NCI-H2081 (cell line): ENCODE measurements around the gene MRPL23.

ENCODE experiments used
- DNase-seq, 2 experiments: peaks; one replicate each; lab custom pipeline; 2025; lab: John Stamatoyannopoulos, UW

MRPL23 gene

DNA sequence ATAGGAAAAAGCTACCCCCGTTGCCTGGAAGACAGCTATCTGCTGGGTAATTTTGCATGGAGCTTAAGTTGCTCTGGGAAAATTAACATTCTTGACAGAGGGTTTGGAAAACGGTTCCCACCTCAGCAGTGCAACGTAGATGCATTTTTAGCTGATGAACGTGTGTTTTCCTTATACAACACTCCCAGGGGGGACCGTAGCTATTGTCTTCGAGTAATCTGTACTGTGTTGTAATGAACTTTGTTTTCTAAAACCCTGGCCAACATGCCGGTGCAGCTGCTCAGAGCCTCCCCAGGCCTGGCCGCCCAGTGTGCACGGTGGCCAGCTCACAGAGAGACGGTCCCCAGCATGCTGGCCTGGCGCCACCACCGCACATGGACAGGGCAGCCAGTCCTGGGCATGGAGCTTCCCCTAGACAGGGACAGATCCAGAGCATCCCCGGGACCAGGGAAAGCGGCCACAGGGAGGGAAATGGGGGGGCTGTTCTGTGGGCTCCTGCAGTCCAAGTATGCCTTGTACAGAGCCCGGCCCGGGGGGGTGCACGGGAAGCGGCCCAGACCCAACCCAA, 25.5 kb upstream of the MRPL23 start:
- DNase-seq = no peak

DNA sequence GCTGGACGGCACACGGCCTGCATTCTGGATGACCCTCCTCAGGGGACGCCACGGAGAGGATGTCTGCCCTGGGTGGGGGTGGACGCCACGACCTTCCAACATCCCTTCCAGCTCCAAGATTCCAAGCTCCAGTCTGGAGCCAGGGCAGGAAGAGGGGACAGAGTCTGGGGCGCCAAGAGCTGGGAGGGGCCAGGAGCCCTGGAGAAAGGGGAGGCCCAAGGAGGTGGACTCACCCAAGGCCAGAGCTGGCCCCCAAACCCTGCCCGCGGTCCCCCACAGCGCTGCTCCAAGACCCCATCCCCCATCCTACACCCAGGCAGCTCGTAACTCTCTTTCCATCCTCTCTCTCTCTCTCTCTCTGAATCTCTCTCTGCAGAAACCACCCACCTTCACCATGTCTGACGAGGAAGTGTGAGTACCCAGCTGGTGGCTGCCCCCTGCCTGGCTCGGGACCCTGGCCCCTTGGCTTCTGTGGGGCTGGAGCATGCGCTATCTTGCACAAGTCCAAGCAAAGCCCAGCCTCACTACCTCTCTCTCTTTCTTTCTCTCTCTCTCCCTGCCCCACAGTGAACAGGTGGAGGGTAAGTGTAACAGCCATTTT, 24.6 kb upstream of the MRPL23 start:
- no peak for DNase-seq

DNA sequence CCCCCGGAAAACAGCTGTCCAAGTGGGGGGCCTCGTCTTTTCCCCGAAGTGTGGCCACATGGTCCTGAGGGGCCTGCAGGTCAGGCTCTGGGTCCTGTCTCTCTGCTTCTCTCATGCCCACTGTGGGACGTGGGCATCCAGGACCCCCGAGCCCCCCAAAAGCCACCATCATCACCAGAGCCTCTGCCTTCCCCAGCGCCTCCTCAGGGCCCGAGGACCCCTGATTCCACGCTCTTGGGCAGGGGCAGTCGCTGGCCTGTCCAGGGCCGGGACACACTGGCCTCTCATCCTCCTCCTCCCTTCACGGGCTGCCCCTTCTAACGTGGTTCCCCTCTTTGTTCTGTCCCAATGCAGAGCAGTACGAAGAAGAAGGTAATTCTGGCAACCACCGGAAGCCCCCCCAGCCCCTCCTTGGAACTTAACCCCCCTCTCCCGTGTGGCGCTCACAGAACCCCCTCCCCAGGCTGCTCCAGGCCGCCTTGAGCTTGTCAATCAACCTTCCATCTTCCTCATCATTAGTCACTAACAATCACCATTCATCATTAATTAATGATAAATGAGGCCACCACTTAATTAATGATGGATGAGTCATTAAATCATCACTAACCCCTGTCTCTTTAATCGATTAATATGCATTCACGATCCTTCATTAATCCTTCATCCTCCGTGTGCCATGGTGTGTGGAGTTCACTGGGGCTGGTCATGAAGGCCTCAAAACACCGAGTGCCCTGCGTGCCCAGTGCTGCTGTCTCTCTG, 23.8 kb upstream of the MRPL23 start:
- DNase-seq = no peak

DNA sequence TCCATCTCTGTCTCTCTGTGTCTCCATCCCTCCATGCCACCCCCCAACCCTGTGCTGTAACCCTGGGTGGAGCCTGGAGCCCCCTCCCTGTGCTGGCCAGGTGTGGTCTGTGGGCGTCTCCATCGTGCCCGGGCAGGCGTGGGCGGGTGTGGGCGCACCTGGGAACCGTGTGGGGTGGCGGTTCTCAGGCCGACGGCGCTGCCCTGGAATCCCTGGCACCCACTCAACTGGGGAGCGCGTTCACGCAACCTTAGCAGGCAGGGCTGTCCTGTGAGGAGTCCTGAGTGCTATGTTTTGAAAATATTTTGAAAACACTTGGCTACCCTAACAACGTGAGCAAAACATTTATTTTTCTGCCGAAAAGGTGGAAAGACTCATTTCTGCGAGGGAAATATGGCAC, 23.0 kb upstream of the MRPL23 start:
- no peak for DNase-seq

DNA sequence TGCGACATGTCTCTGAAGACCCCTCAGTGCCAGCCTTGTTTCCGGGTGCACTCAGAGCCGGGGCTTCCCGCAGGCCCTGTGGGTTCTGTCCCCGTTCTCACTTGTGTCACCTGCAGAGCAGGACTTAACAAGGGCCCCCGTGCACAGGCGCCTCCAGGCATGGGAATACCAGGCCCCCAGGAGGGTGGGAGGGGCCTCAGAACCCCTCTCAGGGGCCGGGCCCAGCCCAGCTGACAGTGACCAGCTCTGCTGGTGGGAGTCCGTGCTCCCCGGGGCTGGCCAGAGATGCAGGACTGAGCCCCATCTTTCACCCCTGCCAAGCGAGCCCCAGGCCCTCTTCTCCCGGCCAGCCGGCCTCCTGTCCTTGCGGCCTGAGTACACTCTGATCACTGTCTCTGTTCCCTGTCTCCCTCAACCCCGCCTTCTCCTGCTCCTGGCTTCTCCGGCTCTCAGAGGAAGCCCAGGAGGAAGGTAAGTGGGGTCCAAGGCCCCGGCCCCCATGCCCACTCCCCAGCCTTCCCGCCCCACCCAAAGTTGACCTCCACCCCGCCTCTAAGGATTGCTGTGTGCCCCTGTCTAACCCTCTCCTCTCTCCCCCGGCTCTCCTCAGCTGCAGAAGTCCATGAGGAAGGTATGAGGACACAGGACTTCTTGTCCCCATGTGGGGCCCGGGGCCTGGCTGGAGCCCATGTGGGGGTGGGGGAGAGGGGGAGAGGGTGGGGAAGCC, 22.3 kb upstream of the MRPL23 start:
- DNase-seq = no peak

DNA sequence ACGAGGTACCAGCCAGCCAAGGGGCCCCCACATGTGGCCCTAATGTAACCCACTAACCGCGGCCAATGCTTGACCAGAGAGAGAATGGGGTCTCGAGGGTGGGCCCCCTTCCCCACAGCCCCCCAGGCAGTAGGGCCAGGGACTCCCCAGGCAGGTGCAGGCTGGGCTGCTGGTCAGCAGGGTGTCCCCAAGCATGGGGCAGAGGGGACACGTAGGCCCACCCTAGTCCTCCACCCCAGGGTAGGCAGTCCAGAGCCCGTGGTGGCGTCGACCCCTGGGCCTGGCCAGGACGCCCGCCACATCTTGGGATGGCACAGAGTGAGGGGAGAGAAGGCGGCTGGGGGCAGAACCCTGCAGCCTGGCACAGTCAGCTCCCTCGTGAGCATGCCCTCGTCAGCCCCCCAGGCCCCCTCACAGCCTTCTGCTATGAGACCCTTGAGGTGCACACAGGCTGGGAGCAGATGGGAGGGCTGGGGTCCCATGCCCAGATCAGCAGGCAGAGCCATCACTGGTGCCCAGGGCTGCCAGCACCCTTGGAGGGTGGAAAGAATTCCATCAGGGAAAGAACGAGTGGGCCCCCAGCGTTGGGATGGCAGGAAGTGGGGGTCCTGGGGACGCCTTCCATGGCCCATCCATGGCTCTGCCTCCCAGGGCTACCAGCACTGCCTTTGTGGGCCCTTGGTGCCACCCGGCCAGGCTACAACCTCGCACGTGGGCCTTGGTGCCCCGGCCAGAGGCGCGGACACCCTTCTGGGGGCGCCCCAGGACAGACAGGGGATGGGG, 21.6 kb upstream of the MRPL23 start:
- no peak for DNase-seq

DNA sequence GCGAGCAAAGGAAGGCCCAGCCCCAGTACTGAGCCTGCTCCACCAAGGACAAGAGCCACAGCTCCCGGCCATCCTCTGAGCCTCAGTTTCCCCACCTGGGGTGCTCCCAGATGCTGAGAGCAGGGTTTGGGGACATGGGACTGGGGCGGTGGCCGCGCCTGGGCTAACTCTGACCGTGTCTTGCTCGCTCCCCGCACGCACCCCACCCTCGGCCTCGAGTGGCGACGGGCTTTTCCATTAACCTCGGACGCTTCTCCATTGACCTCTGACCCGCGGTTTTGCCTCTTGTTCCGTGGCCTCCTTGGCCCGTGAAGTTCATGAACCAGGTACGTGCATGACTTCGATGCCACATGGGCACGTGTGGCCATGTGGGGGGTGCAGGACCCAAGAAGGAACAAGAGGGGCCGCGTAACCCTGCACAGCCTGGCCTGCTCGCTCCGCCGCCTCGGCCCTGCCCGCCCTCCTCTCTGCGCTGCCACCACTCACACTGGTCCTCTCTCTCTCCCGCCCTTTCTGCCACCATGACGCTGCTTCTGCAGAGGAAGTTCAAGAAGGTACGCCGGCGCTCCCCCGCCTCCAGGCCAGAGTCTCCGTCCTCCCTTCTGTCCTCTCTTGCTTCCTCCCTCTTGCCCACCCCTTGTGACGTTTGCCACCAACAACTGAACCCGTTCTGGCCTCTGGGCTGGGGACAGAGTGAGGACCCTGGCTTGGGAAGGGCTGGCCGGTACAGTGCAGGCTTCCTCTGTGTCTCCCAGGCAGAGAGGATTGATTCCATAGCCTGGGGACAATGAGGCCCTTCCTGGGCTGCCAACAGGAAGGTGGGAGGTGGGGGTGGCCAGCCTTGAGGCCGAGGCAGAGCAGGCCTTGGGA, 20.7 kb upstream of the MRPL23 start:
- DNase-seq = no peak

DNA sequence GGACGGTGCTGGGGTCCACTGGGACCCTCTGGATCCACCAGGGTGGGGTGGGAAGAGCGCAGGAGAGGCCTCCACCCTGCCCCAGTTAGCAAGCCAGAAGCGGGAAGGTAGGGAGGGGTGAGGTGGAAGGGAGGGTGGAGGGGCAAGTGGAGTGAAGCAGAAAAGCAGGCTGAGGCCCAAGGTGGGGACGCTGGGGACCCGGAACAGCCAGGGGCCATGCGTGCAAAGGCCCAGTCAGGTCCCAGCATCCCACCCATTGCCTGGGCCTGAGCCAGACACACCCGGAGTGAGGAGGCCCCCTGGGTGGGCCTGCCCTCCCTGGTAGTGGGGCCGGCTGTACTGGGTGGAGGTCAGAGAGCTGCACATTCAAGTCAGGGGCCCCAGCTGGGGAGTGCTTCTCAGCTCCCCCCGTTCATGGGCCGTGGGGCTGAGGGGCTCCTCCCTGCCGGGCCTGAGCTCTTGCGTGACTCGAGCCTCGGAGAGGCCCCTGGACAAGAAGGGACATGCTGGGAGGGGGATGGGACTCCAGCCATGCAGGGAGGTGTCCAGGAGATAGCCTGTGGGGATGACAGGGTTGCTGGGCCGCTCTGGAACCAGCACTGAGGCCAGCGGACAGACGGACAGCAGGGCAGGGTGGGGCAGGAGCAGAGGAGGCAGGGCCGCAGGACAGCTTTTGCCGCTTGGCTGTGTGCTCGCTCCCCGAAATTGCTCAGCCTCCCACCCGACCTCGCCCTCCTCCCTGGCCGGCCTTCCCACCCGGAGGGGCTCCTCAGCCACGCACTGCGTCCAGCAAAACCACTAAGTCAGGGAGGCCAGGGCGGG, 19.9 kb upstream of the MRPL23 start:
- DNase-seq = no peak

DNA sequence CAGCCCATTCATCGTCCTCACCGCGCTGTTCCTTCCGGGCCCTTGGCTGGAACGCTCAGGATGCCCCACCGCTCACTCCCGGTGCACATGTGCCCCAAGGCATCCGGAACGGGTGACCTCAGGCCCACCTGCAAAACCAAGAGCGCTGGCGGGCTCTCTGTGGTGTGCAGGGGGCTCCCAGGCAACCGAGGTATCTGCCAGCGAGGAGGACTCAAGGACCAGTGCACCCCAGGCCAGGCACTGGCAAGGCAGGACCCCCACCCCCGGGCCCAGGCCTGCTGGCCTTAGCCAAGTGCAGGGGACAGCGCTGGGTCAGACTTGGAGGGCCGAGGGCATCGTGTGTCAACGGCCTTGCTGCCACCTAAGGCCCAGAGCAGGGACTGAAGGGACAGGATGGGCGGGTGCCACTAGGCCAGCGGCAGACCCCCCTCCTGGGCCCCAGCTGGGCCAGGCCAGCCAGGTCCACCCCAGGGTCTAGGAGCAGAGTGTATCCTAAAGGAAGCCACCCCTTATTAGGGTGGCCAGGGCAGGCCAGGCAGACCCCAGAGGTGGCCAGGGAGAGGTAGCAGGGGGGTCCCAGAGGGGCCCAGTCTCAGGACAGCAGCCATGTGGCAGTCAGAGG, 19.2 kb upstream of the MRPL23 start:
- no peak for DNase-seq

DNA sequence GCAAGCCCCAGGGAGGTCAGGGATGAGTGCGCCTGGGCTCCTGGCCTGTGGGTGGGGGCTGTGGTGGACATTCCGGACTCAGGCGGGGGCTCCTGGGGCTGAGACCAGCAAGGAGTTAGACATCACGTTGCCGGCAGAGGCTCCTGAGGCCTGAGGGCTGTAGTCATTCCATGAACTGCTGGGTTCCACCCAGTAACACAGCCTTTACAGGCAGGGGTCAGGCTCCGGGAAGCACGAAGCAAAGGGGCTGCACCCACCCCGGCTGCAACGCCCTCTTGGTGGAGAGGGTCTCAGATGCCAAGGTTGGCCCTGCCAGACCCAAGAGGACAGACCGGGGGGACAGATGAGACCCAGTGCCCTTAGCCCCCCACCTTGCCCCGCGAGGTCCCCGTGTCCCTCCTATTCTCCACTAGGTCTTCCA, 18.7 kb upstream of the MRPL23 start:
- DNase-seq = no peak

DNA sequence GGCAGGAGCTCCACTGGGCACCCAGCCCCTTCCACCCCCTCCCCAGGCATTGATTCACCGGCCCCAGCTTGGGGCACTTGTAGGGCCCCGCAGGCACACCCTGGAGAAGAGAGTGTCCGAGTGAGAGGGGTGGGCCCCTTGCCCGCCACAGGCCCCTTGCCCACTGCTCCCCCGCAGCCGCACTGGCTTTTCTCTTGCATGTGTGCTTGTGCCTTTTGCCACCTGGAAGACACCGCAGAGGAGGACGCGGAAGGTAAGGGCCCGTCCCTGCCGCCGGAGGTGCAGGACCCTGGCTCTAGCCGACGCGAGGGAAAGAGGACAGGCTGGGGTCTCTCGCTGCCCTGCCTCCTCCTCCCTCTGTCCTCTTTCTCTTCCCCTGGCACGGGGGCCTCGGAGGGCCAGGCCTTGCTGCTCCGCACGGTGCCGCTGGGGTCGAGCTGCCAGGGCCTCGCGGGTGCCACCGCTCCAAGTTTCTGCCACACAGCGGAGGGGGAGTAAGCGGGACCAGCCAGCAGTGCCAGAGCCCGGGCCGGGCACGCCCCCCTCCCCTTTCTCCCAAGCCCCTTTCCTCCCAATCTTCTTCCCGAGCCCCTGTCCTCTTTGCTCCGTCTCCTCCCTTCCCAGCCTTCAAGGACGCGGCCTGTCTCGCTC, 18.1 kb upstream of the MRPL23 start:
- no peak for DNase-seq

DNA sequence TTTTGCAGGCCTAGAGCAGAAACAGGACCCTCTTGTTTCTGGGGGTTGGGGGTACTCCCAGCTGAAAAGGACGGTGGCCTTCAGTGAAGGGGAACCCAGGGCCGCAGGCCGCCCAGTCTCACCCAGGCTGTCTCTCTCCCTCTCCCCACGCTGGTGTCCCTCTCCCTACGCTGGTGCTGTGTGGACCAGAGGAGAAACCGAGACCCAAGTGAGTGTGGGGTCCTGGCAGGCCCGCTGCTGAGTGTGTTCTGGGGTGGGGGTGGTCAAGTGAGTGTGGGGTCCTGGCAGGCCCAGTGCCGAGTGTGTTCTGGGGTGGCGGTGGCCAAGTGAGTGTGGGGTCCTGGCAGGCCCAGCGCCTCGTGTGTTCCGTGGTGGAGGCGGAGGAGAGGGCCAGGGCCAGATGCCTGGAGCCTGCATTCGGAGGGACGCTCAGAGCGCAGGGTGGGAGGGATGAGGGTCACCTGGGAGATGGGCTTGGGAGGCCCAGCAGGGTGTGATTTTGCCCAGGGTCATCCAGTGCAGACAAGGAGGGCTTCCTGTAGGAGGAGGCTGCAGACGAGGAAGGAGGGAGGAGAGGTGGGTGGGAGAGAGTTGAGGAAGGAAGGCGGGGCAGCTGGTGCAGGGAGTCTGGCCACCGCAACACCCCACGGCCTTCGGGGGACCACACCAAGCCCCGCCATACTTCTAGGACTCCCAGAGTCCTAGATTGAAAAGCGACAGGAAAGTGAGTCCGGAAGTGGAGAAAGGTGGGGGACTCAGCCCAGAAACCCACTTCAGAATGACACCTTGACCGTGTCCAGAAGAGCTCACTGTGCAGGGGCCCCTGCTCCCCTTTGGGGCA, 17.3 kb upstream of the MRPL23 start:
- no peak for DNase-seq

DNA sequence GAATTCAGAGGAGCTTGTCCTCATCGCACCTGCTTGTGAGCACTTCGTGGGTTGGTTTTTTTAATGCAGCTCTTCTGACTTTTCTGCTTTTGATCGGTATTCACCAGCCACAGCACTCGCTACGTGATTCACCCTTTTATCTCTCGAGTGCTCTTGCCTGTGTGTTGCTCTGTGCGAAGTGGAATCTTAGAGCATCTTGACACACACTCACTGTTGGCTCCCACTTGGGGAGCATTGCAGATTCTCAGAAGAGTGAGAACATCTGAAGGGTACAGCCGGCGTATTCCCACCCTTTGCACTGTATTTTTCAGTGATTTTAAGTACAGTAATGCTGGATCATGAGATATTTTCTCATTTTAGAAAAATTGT, 16.7 kb upstream of the MRPL23 start:
- DNase-seq = no peak

DNA sequence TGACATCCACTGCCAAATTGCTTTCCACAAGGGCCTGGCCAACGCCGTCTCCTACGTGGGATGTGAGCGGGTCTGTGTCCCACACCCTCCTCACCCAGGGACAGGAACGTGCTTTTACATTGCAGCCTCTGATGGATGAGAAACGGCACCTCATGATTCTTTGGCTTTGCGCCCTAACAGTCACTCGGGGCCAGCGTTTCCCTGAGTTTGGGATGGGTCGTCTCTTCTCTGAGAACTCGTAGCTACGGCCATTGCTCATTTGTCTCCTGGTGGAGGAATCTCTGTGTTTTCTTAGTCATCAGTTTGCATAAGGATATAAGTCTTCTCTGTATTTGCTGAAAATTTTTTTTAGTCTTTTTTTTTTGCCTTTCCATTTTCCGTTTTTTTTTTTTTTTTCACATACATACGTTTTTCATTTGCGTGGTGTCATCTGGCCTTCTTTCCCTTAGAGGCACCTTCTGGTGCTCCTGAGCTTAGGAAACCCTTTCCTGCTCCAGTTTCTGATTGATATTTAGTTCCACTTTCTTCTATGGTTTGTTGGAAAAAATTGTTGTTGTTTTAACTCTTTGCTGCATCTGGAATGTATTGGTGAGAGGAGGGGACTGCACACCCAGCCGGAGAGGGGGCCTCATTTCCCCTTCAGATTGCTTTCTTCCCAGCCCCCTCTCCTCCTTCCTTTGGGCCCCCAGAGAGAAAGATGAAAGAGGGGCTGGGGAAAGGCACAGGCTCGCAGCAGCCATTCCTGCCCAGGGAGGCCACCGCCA, 15.6 kb upstream of the MRPL23 start:
- no peak for DNase-seq

DNA sequence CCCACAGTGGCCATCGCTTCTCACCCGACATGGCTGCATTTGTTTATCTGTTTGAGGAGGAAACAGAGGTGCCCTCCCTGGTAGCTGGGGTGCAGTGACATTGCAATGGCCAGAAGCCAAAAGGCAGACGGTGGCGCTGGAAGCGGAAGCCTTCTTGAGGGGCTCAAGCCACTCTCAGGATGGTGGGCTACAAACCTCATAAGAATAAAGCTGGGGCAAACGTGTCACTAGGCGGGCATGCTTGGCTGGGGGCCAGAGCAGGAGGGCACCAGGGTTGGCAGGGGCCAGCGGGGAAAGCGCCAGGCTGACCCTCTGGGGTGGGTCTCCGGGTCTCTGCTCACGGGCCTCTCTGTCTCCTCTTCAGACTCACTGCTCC, 15.0 kb upstream of the MRPL23 start:
- no peak for DNase-seq

DNA sequence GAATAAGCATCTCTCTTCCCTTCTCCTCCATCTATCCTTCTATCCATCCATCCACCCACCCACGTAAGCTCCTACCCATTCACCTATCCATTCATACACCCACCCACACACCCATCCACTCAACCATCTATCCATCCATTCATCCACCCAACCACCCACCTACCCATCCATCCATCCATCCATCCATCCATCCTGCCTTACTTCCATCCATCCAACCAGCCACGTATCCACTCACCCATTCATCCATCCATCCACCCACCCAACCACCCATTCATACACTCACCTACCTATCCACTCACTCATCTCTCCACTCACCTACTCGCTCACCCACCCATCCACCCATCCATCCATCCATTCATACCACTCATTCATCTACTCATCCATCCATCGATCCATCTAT, 14.5 kb upstream of the MRPL23 start:
- no peak for DNase-seq

DNA sequence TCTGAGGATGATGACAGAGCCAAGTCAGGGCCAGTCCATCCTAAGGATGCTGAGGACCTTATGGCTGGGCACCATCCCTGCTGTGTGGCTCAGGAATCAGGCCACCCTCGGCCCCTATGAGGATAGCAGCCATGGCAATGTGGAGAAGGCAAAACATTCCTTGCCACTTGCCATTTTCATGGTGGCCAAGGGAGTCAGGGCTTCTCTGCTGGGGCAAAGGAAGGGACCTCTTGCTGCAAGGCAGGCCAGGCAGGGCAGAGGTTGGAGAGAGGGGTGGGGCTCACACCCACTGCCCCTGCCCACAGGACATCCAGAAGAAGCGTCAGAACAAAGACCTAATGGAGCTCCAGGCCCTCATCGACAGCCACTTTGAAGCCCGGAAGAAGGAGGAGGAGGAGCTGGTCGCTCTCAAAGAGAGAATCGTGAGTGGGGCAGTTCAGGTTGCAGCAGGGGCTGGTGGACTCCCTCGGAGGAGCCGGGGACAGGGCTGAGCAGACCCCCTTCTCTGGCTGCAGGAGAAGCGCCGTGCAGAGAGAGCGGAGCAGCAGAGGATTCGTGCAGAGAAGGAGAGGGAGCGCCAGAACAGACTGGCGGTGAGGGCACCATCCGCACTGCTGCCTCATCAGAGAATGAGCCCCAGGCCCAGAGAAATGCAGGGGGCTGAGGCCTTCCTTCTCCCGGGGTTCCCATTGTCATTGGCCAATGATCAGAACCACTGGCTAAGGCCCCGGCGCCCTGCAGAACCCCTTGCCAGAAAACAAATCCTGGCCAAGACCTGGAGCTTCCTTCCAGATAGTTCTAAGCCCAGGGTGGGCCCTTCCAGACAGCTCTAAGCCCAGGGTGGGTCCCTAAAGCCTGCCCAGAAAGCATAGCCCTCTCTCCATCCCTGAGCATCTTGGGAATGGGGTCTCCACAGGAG, 13.5 kb upstream of the MRPL23 start:
- no peak for DNase-seq
